Natural killer cell (primary cell): ENCODE results near the gene CD38. TPM values are rescaled to one million over a fixed set of nuclear protein-coding genes. Genes with fewer than 3 reads are reported as not detected.
"Not testable (repeated sequence)": the region's sequence is repeated elsewhere in the genome, so short reads cannot be mapped to it uniquely, and the experiment has no call there.

Experiments
- ATAC-seq, 3 donors: fragments of 150-1000 bp in 2 of 3; fragments of 200-7000 bp in 1 of 3; cut with Tn5 transposase; 1 replicate in 1 of 3; 2 replicates in 2 of 3; pipeline ENCODE4 v1.10.0; 2021; ENCODE audit warnings: mild to moderate bottlenecking in 2 of 3, moderate library complexity in 2 of 3
- DNase-seq, 2 donors: peaks; one replicate each; pipeline versions ENCODE4 v3.0.0 to v3.0.0-alpha.2; 2013 to 2021; ENCODE audit warnings: mixed read lengths in 1 of 2
- H3K27ac ChIP-seq: one replicate; pipeline ENCODE4 v1.5.1; 2013; ENCODE audit warnings: mild to moderate bottlenecking, low read length
- H3K27me3 ChIP-seq: one replicate; pipeline ENCODE4 v1.6.1; 2013; ENCODE audit warnings: low read length; ENCODE audit not compliant: control insufficient read depth, insufficient read depth
- H3K36me3 ChIP-seq: one replicate; pipeline ENCODE4 v1.6.1; 2013; ENCODE audit warnings: low read length; ENCODE audit not compliant: control insufficient read depth, insufficient read depth
- H3K4me1 ChIP-seq: one replicate; pipeline ENCODE4 v1.6.1; 2013; ENCODE audit warnings: low read length; ENCODE audit not compliant: control insufficient read depth, insufficient read depth
- H3K4me3 ChIP-seq: one replicate; pipeline ENCODE4 v1.5.1; 2013; ENCODE audit warnings: low read length
- H3K9me3 ChIP-seq: one replicate; pipeline ENCODE4 v1.6.1; 2013; ENCODE audit warnings: low read length; ENCODE audit not compliant: control insufficient read depth, insufficient read depth
- H3K27ac Mint-ChIP-seq, 2 donors: one replicate each; pipeline ENCODE4 v1.8.0; 2022; ENCODE audit warnings: mild to moderate bottlenecking in 2 of 2, mixed read lengths in 2 of 2, moderate library complexity in 1 of 2
- H3K27me3 Mint-ChIP-seq, 2 donors: one replicate each; pipeline ENCODE4 v1.8.0; 2022; ENCODE audit warnings: low read depth in 2 of 2, mixed read lengths in 2 of 2
- H3K36me3 Mint-ChIP-seq: one replicate; pipeline ENCODE4 v1.8.0; 2022; ENCODE audit warnings: mixed read lengths
- H3K4me1 Mint-ChIP-seq, 2 donors: one replicate each; pipeline ENCODE4 v1.8.0; 2022; ENCODE audit warnings: mixed read lengths in 2 of 2
- H3K4me3 Mint-ChIP-seq: one replicate; pipeline ENCODE4 v1.8.0; 2022; ENCODE audit warnings: mild to moderate bottlenecking, moderate library complexity, mixed read lengths
- H3K9me3 Mint-ChIP-seq, 2 donors: one replicate each; pipeline ENCODE4 v1.8.0; 2022; ENCODE audit warnings: mixed read lengths in 2 of 2
- WGBS: methylation state at CpG from one replicate; pipeline ENCODE4 v1.1.7; 2013; ENCODE audit warnings: missing lambda C conversion rate; ENCODE audit not compliant: insufficient coverage; 5-methylcytosine and 5-hydroxymethylcytosine counted together
- intact Hi-C: fragments of 100-400 bp; cut with micrococcal nuclease; formaldehyde crosslinking; loops from one replicate; pipeline ENCODE4 v1.14.2; 2022
- total RNA-seq, 4 donors: library from RNA; stranded (reverse); fragments of 120-200 nt in 1 of 4; gene quantifications; one replicate each; pipeline versions ENCODE4 v1.2.3 to v1.2.4, GENCODE V29; 2013 to 2022
- TF ChIP-seq, protein P1 (sequence below): fragments of 200-600 bp; IDR thresholded peaks from one replicate; pipeline ENCODE4 v1.8.0; 2022; ENCODE audit warnings: antibody characterized with exemption

The CD38 gene
- total RNA-seq, 3 donors from 2014 or later (not counting 1 experiment from before 2014, with no cell fraction given): 91.8 to 124 (median 98.8) TPM

DNA sequence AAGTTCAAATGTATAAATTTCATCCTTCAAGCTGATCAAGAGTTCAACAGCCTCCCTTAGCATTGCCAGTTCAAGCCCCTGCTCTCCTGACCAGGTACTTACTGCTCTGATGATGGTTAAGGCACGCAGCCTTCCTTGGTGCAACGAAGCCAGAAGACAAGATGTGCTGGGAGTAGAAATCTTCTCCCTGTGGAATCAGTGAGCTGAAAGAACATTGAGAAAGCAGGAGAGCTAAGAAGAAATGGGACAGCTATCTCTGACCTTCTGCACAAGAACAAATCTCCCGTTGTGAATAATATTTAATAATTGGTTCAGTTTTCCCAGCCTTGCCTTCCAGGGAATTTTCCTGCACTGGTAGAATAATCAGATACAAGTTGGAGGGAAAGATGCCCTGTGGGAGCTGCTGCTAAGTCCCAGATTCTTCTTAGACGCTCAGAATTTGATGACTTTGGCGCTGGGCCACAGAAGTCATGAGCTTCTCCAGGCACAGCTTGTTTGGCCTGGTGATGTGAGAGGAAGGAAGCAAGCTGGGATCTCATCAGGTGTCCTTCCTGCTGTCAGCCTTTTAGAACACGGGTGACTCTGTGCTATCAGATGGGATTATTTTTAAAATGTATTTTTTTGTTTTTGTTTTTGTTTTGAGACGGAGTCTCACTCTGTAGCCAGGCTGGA, 77.8 kb downstream of the CD38 start:
- no peaks in the 10 kb centered on the region for H3K36me3 Mint-ChIP-seq
- ATAC-seq (no peak), DNase-seq (no peak)
- intact Hi-C loops: no loop called here
- H3K9me3 Mint-ChIP-seq: no peaks in the 10 kb centered on the region
- WGBS: 77% methylated on average over 7 of the region's 7 CpGs
- Histone ChIP-seq H3K27ac (no peak overlapping the region), H3K4me3 (no peak overlapping the region), H3K4me1 (no peaks in the 10 kb centered on the region), H3K36me3 (peaks cover 3% of the 10 kb centered on the region), H3K27me3 (no peaks in the 10 kb centered on the region), H3K9me3 (no peaks in the 10 kb centered on the region)
- TF ChIP-seq, protein P1, sequence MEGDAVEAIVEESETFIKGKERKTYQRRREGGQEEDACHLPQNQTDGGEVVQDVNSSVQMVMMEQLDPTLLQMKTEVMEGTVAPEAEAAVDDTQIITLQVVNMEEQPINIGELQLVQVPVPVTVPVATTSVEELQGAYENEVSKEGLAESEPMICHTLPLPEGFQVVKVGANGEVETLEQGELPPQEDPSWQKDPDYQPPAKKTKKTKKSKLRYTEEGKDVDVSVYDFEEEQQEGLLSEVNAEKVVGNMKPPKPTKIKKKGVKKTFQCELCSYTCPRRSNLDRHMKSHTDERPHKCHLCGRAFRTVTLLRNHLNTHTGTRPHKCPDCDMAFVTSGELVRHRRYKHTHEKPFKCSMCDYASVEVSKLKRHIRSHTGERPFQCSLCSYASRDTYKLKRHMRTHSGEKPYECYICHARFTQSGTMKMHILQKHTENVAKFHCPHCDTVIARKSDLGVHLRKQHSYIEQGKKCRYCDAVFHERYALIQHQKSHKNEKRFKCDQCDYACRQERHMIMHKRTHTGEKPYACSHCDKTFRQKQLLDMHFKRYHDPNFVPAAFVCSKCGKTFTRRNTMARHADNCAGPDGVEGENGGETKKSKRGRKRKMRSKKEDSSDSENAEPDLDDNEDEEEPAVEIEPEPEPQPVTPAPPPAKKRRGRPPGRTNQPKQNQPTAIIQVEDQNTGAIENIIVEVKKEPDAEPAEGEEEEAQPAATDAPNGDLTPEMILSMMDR: no peak
- H3K4me1 Mint-ChIP-seq: peaks cover 0 to 7% of the 10 kb centered on the region in 2 donors
- H3K4me3 Mint-ChIP-seq: no peak overlapping the region
- no peak overlapping the region for H3K27ac Mint-ChIP-seq
- H3K27me3 Mint-ChIP-seq: no peaks in the 10 kb centered on the region

DNA sequence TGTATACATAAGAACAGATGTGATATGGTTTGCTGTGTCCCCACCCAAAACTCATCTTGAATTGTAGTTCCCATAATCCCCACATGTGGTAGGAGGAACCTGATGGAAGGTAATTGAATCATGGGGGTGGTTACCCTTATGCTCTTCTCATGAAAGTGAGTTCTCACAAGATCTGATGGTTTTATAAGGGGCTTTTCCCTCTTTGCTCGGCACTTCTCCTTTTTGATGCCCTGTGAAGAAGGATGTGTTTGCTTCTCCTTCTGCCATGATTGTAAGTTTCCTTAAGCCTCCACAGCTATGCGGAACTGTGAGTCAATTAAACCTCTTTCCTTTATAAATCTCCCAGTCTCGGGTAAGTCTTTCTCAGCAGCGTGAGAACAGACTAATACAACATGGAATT, 83.1 kb downstream of the CD38 start:
- H3K4me3 ChIP-seq, H3K36me3 ChIP-seq, DNase-seq, ATAC-seq, H3K9me3 Mint-ChIP-seq, intact Hi-C loops, H3K9me3 ChIP-seq, H3K27me3 Mint-ChIP-seq, H3K4me1 Mint-ChIP-seq, H3K27ac Mint-ChIP-seq, H3K4me1 ChIP-seq, H3K4me3 Mint-ChIP-seq, H3K27me3 ChIP-seq, H3K36me3 Mint-ChIP-seq, H3K27ac ChIP-seq: not testable (repeated sequence)
- 25% methylated on average over 3 of the region's 4 CpGs for WGBS

DNA sequence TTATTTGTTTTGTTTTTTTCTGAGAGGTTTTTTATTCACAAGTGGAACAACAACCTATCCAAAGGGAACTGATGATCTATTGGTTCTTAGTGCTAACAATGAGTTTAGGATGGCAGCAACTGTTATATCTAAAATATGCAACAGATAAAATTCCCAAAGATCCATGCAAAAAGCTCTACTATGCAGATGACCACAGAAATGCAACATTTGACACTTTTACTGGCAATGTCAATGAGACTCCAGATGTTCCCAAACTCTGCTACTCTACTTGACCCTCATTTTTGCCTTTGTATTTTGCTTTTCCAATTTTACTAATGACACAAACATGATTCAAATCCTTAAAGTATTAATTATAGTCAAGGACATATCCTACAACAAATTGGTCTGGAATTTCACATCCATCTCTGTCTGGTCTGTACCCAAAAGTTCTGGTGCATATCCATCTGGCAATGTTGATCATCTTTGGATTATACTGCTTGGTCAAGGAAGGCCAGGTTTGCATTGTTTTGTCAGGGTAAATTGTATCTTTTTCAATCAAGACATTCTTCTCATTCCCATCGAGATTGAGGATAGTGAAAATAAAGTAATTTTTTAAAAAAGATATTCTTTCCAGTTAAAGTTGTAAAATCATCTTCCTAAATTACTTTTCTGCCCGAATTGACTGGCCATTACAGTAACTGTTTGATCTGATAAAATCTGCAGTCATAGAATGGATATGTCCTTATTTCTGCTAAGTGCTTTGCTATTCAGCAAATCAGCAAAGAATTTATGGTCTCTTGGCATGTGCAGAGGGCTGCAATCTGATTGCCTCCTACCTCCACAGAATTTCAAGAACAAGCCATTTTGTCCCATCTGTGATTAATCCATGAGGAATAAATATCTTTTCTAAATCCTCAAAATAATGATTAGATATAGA, 86.8 kb downstream of the CD38 start:
- Histone ChIP-seq H3K9me3 (no peaks in the 10 kb centered on the region), H3K4me3 (no peak overlapping the region), H3K36me3 (no peaks in the 10 kb centered on the region), H3K4me1 (no peaks in the 10 kb centered on the region), H3K27me3 (no peaks in the 10 kb centered on the region), H3K27ac (no peak overlapping the region)
- intact Hi-C loops: no loop called here
- no peak for ATAC-seq
- H3K4me3 Mint-ChIP-seq: no peak overlapping the region
- TF ChIP-seq, protein P1: no peak
- no peaks in the 10 kb centered on the region for H3K9me3 Mint-ChIP-seq
- no peak overlapping the region for H3K27ac Mint-ChIP-seq
- no peak for DNase-seq
- H3K36me3 Mint-ChIP-seq: no peaks in the 10 kb centered on the region
- H3K27me3 Mint-ChIP-seq: peaks cover 0 to 5% of the 10 kb centered on the region in 2 donors
- WGBS: no CpG with 5 or more reads among the region's 2 CpGs
- H3K4me1 Mint-ChIP-seq: no peaks in the 10 kb centered on the region

DNA sequence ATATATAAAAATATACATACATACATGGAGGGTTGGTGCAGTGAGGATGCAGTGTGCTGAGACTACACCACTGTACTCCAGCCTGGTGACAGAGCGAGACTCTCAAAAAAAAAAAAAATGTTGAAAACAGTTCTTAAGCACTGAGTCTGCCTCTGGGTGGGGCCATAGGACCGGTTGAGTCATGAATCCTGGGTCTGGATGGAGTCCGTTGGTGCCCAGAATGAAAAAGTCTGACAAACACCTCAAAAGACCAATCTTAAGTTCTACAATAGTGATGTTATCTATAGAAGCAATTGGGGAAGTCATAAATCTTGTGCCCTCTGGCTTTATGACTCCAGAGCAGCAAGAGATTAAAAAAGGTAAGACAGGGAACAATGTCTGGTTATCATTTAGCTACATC, 90.0 kb downstream of the CD38 start:
- H3K27me3 ChIP-seq: no peaks in the 10 kb centered on the region
- H3K4me3 Mint-ChIP-seq: no peak overlapping the region
- no peak overlapping the region for H3K27ac Mint-ChIP-seq
- H3K27me3 Mint-ChIP-seq: peaks cover 4 to 13% of the 10 kb centered on the region in 2 donors
- no peaks in the 10 kb centered on the region for H3K4me1 Mint-ChIP-seq
- H3K9me3 Mint-ChIP-seq: no peaks in the 10 kb centered on the region
- DNase-seq (no peak), ATAC-seq (no peak)
- TF ChIP-seq, protein P1: no peak
- H3K36me3 Mint-ChIP-seq: no peaks in the 10 kb centered on the region
- H3K4me3 ChIP-seq: no peak overlapping the region
- no peaks in the 10 kb centered on the region for H3K4me1 ChIP-seq
- no peaks in the 10 kb centered on the region for H3K9me3 ChIP-seq
- 42% methylated on average over 3 of the region's 3 CpGs for WGBS
- H3K27ac ChIP-seq: no peak overlapping the region
- no peaks in the 10 kb centered on the region for H3K36me3 ChIP-seq
- intact Hi-C loops: no loop called here
